GM23338 (cell line): ENCODE data around the gene NKAIN2. TPM values are rescaled to one million over a fixed set of nuclear protein-coding genes. Genes with fewer than 3 reads are reported as not detected.

Source experiments
- ATAC-seq: fragments of 200-7000 bp; cut with Tn5 transposase; 3 replicates; pipeline ENCODE4 v1.9.1; 2020
- DNase-seq: peaks from one replicate; pipeline ENCODE4 v3.0.0-alpha.2; 2015; ENCODE audit warnings: low spot score
- H2AFZ ChIP-seq: fragments of 200-600 bp; sonication (generic); 2 replicates; pipeline ENCODE4 v1.8.0; 2016; ENCODE audit warnings: antibody characterized with exemption, mild to moderate bottlenecking, moderate library complexity
- H3F3A ChIP-seq: fragments of 200-600 bp; sonication (generic); replicated peaks from 2 replicates; pipeline ENCODE4 v1.8.0; 2017; ENCODE audit warnings: antibody characterized with exemption, mixed run types, low read depth
- H3K27ac ChIP-seq: fragments of 200-600 bp; sonication (generic); 2 replicates; pipeline ENCODE4 v1.6.1; 2016; ENCODE audit warnings: low read depth
- H3K27me3 ChIP-seq: fragments of 200-600 bp; sonication (generic); 2 replicates; pipeline ENCODE4 v1.8.0; 2016; ENCODE audit warnings: mild to moderate bottlenecking, mixed run types, moderate library complexity; ENCODE audit not compliant: insufficient read depth
- H3K36me3 ChIP-seq: fragments of 200-600 bp; sonication (generic); 2 replicates; pipeline ENCODE4 v1.8.0; 2016; ENCODE audit warnings: mild to moderate bottlenecking; ENCODE audit not compliant: insufficient read depth
- H3K4me1 ChIP-seq: fragments of 200-600 bp; sonication (generic); 2 replicates; pipeline ENCODE4 v1.8.0; 2016; ENCODE audit warnings: mild to moderate bottlenecking, moderate library complexity; ENCODE audit not compliant: insufficient read depth
- H3K4me2 ChIP-seq: fragments of 200-600 bp; sonication (generic); 2 replicates; pipeline ENCODE4 v1.7.1; 2017; ENCODE audit warnings: mixed run types
- H3K4me3 ChIP-seq: fragments of 200-600 bp; sonication (generic); 2 replicates; pipeline ENCODE4 v1.6.1; 2016; ENCODE audit warnings: mixed run types
- H3K79me2 ChIP-seq: fragments of 200-600 bp; sonication (generic); replicated peaks from 2 replicates; pipeline ENCODE4 v1.8.0; 2017; ENCODE audit warnings: mild to moderate bottlenecking; ENCODE audit not compliant: insufficient read depth
- H3K9me2 ChIP-seq: fragments of 200-600 bp; sonication (generic); 2 replicates; pipeline ENCODE4 v1.8.0; 2017; ENCODE audit not compliant: insufficient read depth
- H4K20me1 ChIP-seq: fragments of 200-600 bp; sonication (generic); replicated peaks from 2 replicates; pipeline ENCODE4 v1.8.0; 2017; ENCODE audit warnings: mild to moderate bottlenecking; ENCODE audit not compliant: insufficient read depth
- H3K27ac Mint-ChIP-seq: 2 replicates; pipeline ENCODE4 v1.8.0; 2020; ENCODE audit warnings: inconsistent platforms, mild to moderate bottlenecking, moderate library complexity, mixed read lengths
- H3K27me3 Mint-ChIP-seq: 3 replicates; pipeline ENCODE4 v1.8.0; 2022; ENCODE audit warnings: low read depth, mild to moderate bottlenecking, moderate library complexity, mixed read lengths, inconsistent platforms; ENCODE audit not compliant: insufficient read depth, poor library complexity
- H3K36me3 Mint-ChIP-seq: 3 replicates; pipeline ENCODE4 v1.8.0; 2021; ENCODE audit warnings: low read depth, mild to moderate bottlenecking, inconsistent platforms, moderate library complexity, mixed read lengths
- H3K4me1 Mint-ChIP-seq: 3 replicates; pipeline ENCODE4 v1.8.0; 2020; ENCODE audit warnings: mild to moderate bottlenecking, inconsistent platforms, mixed read lengths
- H3K4me3 Mint-ChIP-seq: 3 replicates; pipeline ENCODE4 v1.8.0; 2021; ENCODE audit warnings: moderate library complexity, mild to moderate bottlenecking, inconsistent platforms, mixed read lengths
- H3K9me3 Mint-ChIP-seq: 3 replicates; pipeline ENCODE4 v1.8.0; 2020; ENCODE audit warnings: moderate library complexity, mild to moderate bottlenecking, inconsistent platforms, mixed read lengths
- CREB1 ChIP-seq: fragments of 250-450 bp; sonication (Bioruptor Pico); IDR thresholded peaks from 2 replicates; pipeline ENCODE4 v1.5.0; 2020; ENCODE audit warnings: low read depth, mild to moderate bottlenecking, moderate library complexity
- EZH2 ChIP-seq: fragments of 200-600 bp; sonication (generic); IDR thresholded peaks from one replicate; pipeline ENCODE4 v1.8.0; 2017; ENCODE audit warnings: antibody characterized with exemption, mild to moderate bottlenecking, low read depth; ENCODE audit not compliant: unreplicated experiment
- EZH2phosphoT487 ChIP-seq: fragments of 200-600 bp; sonication (generic); IDR thresholded peaks from one replicate; pipeline ENCODE4 v1.8.1; 2018; ENCODE audit warnings: antibody characterized with exemption; ENCODE audit not compliant: unreplicated experiment
- NANOG ChIP-seq: IDR thresholded peaks from 2 replicates; pipeline ENCODE4 v1.6.1; 2016; ENCODE audit warnings: antibody characterized with exemption, borderline replicate concordance
- POLR2AphosphoS5 ChIP-seq: IDR thresholded peaks from 2 replicates; pipeline ENCODE4 v1.6.1; 2016; ENCODE audit warnings: antibody characterized with exemption, low read depth
- REST ChIP-seq: IDR thresholded peaks from one replicate; pipeline ENCODE4 v1.6.1; 2018; ENCODE audit warnings: antibody characterized with exemption; ENCODE audit not compliant: unreplicated experiment
- STAT1 ChIP-seq: IDR thresholded peaks from one replicate; pipeline ENCODE4 v1.6.1; 2016; ENCODE audit warnings: antibody characterized with exemption; ENCODE audit not compliant: unreplicated experiment
- ZNF462 ChIP-seq: fragments of 250-450 bp; sonication (Bioruptor Pico); IDR thresholded peaks from 2 replicates; pipeline ENCODE4 v1.5.0; 2020; ENCODE audit warnings: mild to moderate bottlenecking, moderate library complexity
- polyA plus RNA-seq: library from polyadenylated mRNA; unstranded; fragments of >200 nt; fragmentation: Nextera tagmentation; extraction: Ambion mirVana; gene quantifications from 2 replicates; pipeline ENCODE4 v1.2.1, GENCODE V29; 2016
- total RNA-seq: library from RNA; depleted of rRNA; stranded (reverse); fragments of >200 nt; shearing (Covaris generic); gene quantifications from 2 replicates; pipeline ENCODE4 v1.2.3, GENCODE V29; 2014

Gene NKAIN2
- total and polyA plus RNA-seq, 2 experiments from 2014 or later = 0.39 to 1.1 TPM

GRCh38 chr6:123901436-123901835 lies 97.8 kb downstream of the NKAIN2 start:
- Histone ChIP-seq H3K4me1 (no peaks in the 10 kb centered on the region), H2AFZ (no peak overlapping the region), H3K27ac (no peak overlapping the region), H3F3A (no peaks in the 10 kb centered on the region), H3K9me2 (no peaks in the 10 kb centered on the region), H3K4me3 (no peak overlapping the region), H4K20me1 (no peaks in the 10 kb centered on the region), H3K4me2 (no peak overlapping the region), H3K27me3 (no peaks in the 10 kb centered on the region), H3K79me2 (no peaks in the 10 kb centered on the region), H3K36me3 (no peaks in the 10 kb centered on the region)
- ATAC-seq (no peak), DNase-seq (no peak)
- H3K4me3 Mint-ChIP-seq = no peak overlapping the region
- H3K27ac Mint-ChIP-seq = no peak overlapping the region
- no peak for TF ChIP-seq CREB1 (CRISPR knock-in tag)
- H3K9me3 Mint-ChIP-seq = no peaks in the 10 kb centered on the region
- H3K36me3 Mint-ChIP-seq = no peaks in the 10 kb centered on the region
- H3K27me3 Mint-ChIP-seq = peaks cover 1% of the 10 kb centered on the region
- H3K4me1 Mint-ChIP-seq = no peaks in the 10 kb centered on the region

GRCh38 chr6:123902738-123903313 lies 99.2 kb downstream of the NKAIN2 start:
- DNase-seq (no peak), ATAC-seq (no peak)
- Mint-ChIP-seq H3K9me3 (no peaks in the 10 kb centered on the region), H3K4me1 (no peaks in the 10 kb centered on the region), H3K27ac (no peak overlapping the region), H3K36me3 (no peaks in the 10 kb centered on the region), H3K4me3 (no peak overlapping the region), H3K27me3 (no peaks in the 10 kb centered on the region)
- Histone ChIP-seq H3K27me3 (no peaks in the 10 kb centered on the region), H3K4me3 (no peak overlapping the region), H3K4me1 (no peaks in the 10 kb centered on the region), H3K36me3 (no peaks in the 10 kb centered on the region), H2AFZ (no peak overlapping the region), H4K20me1 (no peaks in the 10 kb centered on the region), H3K27ac (no peak overlapping the region), H3K4me2 (no peak overlapping the region), H3F3A (no peaks in the 10 kb centered on the region), H3K79me2 (no peaks in the 10 kb centered on the region), H3K9me2 (no peaks in the 10 kb centered on the region)
- no peak for TF ChIP-seq EZH2
- TF ChIP-seq STAT1 = no peak
- TF ChIP-seq REST = no peak
- no peak for TF ChIP-seq NANOG
- TF ChIP-seq POLR2AphosphoS5 = no peak
- TF ChIP-seq ZNF462 (CRISPR knock-in tag) = no peak
- no peak for TF ChIP-seq EZH2phosphoT487
